ENCODE results near the gene SEMA5B.

SEMA5B gene

DNA sequence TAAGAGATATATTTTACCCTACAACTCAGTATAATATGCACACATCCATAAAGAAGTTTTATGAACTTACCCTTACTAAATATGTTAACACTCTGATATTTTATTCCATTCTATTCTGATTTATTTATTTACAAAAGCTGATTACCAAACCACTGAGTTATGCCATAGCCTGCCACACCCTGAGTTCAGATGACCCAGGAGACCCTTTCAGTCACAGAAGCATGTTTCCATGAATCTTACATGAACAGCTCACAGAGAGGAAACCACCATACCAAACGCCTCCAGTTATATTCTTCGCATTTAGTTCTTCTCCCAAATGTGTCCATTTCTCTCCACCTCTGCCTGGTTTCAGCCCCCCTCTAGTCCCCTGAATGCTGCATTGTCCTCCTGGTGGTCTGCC is 103.5 kb downstream of the SEMA5B start:
- DNase-seq (ENCODE audit: low read depth), result no peak

DNA sequence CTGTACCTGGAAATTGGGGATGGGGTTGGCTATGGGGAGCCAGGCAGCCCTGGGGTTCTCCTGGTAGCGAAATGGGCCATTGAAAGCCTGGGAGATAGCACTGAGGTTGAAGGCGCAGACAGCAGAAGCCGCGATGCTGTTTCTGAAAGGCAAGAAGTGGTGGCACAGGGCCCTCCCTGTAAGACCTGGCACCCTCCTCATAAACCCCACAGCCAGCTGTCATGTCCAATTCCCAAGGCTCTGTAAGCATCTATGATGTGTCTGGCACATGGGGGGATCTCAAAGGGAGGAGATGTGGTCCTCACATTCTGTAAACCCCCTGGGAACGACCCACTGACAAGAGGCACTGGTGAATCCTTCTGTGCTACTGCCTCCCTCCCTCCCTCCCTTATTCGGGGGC is 104.0 kb downstream of the SEMA5B start:
- no peak for DNase-seq (ENCODE audit: low read depth)

DNA sequence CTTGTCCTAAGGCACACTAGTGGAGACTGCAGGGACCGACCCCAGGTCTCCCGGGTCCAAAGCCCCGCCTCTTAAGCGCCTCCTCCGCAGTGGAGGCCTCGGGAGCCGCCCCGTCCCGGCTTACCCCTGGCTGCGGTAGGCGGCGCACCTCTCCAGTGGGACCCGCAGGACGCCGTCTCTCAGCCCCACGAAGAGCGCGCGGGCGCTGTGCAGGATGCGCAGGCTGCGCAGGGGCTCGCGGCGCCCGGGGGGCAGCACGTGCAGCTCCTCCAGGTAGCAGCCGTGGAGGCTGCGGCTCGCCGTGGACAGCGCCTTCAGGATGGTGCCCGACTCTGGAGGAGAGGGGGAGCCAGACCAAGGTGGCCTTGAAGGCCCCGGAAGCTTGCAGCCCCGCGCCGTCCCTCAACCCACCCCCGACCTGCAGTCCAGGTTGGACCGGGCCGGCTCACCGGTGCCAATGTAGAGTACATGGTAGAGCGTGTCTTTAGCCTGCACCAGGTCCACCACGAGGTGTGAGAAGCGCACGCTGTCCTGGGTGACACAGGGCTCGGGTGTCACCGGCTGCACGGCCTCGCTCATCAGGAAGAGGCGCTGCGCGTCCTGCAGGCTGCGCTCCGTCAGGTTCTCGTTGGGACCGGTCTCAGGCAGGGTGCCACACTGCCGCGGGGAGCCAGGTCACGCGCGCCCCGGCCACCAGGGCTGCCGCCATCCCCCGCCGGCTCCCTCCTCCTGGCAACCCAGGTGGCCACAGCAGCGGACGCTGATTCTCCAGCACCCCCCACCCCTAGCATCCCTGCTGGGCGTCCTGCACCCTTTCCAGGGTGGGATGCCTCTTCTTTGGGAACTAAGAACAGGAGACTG is 105.5 kb downstream of the SEMA5B start:
- no peak for DNase-seq (ENCODE audit: low read depth)

DNA sequence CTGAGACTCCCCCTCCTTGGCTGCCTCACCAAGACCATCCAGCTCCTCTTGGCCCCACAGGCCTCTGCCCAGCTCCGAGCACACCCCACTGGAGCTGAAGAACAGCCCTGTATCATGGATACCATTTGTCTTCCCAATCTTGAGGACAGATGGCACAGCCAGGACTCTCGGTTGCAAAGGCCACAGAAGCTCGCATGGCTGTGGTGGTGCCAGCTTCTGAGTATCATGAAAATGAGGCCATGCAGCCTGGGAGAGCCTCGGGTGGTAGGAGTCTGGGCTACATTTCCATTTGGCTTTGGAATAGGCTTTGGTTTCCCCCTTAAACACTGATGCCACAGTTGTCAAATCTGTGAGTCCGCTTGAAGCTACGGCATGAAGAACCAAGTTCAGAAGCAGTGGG is 106.6 kb downstream of the SEMA5B start:
- no peak for DNase-seq (ENCODE audit: low read depth)

DNA sequence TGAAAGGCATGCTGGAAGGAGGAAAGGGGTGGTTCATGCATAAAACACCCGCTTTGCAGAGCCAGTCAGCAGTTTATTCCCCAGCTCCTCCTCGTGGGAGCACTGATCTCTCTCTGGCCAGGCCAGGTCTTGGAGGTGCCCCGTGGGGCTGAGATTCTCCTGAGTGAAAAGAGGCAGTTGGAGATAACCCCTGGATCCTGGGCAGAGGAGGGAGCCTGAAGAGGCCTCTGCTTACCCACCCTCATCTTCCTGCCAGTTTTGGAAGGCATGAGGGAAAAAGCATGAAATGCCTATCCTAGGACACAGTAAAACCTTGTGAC is 108.3 kb downstream of the SEMA5B start:
- DNase-seq (ENCODE audit: low read depth), result no peak

DNA sequence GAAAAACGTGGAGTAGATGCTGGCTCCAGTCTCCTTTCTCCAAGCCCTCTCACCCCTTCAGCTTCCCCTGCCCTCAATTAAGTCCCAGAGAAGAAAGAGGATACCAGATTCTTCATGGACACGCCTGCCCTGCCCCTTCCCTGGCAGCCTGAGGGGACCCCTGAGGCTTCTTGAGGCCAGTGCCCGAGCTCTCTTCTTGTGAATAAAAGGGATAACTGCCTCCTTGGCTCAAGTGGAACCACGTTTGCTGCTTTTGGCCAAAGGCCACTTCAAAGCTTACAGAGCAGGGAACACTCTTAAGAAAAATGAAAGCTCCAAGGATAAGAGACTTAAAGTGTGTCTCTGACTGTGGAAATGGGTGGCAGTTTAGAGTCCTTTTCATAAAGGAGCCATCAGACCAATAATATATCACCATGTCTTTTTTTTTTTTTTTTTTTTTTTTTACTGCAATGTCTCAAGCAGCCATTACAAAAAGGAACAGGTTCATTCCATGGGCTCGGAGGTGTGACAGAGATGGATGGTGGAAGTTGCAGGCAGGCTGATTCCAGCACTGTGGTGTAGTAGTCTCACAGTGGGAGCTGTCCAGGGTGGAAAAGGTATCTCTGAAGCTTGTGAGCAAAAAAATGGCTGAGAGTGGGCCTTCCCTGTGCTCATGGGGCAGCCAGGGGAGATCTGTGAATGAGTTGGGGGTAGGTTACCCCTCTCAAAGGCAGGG is 108.8 kb downstream of the SEMA5B start:
- no peak for DNase-seq (ENCODE audit: low read depth)

DNA sequence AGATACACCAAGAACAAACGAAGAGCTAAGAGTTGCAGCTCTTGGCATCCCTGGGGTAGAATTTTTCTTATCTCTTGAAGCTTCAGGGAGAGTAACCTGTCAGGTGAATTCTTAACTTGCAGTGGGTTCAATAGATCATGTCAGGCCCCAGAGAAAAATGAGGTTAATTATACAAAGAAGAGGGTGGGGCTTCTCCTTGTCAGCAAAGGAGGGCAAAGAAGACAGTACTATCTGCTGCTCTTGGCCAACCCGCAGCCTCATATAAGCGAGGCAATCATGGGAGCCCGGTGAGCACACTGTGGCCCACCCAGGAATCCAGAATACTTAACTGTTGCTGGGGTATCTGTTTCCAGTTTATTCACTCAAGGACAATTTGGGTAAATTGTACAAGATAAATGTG is 110.2 kb downstream of the SEMA5B start:
- DNase-seq (ENCODE audit: low read depth), result no peak

DNA sequence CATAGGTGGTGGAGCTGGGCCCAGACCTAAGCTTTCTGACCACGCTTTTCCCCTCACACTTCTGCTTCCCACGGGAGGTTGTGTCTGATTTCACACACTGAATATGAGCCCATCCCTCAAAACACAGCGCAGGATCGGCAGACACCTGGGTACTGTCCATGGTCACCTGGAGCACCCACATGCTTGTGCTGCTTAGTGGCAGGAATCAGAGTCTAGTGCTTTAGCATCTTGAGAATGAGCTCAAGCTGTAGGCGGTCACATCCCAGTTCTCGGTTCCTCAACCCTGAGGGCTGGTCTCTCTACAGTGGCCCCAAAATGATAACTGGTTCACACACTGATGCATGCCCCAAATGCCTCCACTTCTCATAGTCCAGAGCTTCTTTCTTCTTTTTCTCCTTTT is 111.0 kb downstream of the SEMA5B start:
- DNase-seq (ENCODE audit: low read depth), result no peak

DNA sequence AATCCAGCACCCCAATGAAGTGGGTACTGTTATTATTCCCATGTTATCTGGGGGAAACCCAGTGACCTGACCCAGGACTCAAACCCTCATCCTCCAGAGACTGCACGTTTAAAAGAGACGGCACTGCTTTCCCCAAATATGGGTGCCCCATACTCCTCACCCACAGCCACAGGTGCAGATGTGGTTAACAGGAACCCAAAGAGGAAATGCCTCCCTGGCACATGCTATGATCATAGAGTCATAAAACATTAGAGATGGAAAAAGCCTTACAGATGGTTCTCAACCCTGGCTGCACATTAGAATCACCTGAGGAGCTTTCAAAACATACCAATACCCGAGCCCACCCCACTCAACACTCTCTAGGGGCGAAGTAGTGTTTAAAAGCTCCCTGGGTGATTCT is 111.5 kb downstream of the SEMA5B start:
- DNase-seq (ENCODE audit: low read depth), result no peak

DNA sequence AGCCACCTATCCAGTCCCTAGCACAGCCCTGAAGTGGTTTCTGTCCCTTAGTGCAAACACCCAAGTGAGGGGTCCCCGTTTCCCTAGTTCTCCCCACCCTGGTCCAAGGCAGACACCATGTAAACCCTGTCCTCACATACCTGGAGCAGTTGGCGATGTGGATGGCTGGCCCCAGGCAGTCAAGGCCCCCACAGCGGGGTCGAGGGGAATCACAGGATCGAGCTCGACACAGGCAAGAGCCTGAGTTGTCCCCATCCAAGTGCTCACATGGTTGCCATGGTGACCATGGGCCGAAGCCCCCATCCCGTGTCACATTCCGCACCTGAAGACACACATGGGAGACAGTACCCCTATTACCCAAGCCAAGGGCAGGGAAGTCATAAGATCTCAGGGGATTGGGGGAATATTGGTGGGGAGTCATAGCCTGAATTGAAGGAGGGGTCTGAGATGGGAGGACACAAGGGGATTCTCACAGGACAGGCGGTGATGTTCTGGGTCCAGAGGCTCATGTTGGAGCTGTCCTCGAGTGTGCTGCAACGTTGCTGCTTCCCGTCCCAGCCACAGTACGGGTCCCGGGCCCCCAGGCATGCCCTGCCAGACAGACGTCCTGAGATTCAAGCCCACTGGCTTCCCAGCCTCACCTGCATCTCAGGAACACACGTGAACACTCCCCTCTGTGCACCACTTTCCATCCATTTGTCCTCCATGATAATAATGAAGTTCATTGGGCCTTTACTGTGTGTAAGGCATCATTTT is 112.1 kb downstream of the SEMA5B start:
- no peak for DNase-seq (ENCODE audit: low read depth)

DNA sequence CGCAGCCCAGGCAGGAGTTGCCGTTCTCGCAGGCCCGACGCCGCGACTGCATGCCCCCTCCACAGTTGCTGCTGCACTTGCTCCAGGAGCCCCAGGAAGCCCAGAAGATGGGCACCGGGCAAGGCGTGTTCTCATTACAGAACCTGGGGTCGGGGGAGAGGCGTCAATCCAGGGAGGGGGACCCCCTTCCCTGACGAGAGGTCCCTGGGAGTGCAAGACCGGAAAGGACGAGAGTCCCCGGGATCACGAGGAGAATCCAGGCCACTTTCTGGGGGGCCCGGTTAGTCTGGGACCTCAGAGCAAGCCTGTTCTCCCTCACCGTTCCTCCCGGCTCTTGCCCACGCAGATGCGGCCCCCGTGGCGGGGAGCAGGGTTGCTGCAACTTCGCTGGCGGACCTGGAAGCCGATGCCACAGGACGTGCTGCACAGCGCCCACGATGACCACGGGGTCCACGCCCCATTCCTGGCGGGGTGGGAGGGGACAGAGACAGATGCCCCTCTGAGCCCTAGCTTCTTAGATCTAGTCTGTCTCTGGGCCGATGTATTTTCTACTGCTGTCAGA is 113.9 kb downstream of the SEMA5B start:
- DNase-seq (ENCODE audit: low read depth), result no peak

DNA sequence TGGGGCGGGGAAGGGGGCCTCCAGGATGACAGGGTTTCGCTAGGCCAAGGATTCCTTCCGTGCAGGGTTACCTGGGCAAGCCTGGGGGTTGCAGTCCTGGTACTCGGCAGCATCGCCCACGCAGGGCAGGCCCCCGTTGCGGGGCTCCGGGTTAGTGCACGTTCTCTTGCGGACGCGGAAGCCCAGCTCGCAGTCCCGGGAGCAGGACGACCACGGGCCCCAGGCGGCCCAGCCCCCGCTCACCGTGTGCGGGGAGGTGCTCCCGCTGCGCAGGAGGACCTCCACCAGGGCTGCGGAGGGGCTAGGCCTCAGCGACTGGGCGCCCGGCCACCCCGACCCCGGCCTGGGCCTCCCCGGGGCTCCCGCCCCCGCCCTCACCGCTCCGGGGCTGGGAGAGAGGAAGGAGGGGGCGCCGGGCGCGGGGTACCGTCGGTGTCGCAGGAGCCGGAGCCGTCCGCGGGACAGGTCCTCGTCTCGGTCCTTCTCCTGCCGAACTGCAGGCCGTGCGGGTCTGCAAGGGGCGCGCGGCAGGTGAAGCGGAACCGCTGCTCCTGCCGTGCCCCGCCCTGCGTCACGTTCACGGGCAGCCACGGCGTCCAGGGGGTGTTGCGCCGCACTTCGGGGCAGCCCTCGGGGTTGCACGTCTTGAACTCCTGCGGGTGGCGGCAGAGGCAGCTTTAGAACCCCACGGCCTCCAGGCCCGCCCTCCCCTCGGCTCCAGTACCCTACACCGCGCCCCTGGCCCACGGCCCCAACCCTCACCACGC is 114.6 kb downstream of the SEMA5B start:
- no peak for DNase-seq (ENCODE audit: low read depth)

DNA sequence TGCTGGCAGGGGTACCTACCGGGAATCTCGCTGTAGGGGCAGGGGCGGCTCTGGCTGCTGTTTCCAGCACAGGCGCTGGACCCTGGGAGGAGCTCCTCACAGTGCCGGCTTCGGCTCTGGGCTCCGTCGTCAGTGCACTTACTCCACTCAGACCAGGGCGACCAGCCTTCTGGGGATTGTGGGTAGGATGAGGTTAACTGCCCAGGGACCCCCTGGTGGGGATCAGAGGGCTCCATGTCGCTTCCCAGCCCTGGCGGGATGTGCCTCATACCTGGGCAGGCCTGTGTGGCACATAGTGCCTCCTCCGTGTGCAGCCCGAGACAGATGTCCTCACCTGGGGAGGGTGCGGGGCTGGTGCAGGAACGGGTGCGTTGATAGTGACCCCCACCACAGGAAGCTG is 115.7 kb downstream of the SEMA5B start:
- DNase-seq (ENCODE audit: low read depth), result no peak

DNA sequence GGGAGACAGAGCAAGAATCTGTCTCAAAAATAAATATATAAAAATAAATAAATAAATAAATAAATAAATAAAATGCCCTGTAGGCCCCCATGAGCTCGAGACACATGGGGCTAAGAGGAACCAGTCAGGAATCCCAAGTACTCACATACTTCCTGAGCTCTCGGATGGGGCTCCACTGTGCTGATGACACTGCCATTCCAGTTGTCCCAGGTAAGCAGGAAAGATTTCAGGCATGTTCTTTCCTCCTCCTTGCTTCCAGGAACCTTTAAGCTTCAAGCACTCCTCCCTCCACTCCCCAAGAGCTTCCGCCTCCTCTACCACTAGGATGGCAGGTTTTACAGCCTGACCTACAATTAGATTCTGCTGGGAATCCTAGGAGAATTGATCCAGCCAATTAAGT is 119.3 kb downstream of the SEMA5B start:
- no peak for DNase-seq (ENCODE audit: low read depth)

DNA sequence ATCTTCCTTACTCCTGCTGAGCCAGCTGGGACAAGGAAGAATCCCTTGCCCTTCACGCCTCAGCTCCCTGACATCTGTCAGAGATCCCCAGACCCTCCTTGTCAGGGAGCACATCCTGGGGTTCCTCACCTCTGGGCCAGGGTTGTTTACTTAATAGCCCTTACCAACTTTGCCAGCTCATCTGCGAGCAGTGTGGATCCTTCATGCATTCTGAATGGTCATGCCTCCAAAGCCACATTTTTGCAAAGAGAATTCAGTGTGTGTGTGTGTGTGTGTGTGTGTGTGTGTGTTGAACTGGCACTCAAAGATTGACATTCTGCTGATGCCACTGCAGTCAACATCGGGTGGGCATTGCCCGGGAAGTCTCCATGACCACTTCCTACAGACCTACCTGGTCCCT is 120.1 kb downstream of the SEMA5B start:
- no peak for DNase-seq (ENCODE audit: low read depth)

DNA sequence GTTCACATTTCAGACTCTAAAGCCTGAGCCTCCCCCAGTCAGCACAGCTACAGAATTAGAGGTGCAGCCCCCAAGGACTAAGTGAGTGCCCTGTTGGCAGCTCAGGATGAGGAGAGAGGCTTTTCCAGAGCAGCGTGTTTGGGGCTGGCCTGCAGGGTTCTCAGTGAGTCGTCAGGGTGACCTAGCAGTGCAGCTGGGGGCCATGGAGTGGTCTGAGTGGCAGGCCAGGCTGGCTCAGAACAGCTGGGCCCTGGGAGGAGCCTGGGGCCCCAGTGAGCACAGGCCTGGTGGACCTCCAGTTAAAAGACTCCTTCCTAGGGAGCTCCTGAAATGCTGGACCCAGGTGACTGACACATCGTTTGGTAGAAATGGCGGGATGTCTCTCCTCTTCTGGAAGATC is 124.4 kb downstream of the SEMA5B start:
- DNase-seq (ENCODE audit: low read depth), result no peak

DNA sequence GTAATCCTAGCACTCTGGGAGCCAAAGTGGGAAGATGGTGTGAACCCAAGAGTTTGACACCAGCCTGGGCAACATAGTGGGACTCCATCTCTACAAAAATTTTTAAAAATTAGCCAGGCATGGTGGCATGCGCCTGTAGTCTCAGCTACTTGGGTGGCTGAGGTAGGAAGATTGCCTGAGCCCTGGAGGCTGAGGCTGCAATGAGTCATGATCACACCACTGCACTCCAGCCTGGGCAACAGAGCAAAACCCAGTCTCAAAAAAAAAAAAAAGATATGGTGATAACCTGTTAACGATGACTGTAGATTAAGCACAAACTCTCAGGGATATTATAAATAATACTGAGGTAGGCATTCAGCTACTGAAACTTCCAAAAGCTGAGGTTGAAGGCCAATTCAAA is 125.2 kb downstream of the SEMA5B start:
- no peak for DNase-seq (ENCODE audit: low read depth)

DNA sequence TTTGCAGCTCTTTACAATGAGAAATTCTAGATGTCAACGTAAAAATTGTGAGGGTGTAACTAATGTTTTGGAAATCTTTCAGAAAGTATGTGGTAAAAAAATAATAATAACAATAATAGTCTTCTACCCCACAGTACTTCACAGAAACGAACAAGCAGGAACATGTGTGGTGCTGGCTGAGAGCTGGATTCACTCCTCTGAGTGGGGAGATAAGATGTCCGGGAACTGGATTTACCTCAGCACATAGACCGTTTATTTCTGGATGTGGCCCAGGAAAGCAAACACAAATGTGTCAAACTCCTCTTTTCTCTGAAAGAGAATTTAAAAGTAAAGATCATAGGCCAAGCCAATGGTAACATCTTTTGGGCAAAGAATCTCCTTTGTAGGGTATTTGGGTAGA is 129.3 kb downstream of the SEMA5B start:
- DNase-seq (ENCODE audit: low read depth), result no peak

DNA sequence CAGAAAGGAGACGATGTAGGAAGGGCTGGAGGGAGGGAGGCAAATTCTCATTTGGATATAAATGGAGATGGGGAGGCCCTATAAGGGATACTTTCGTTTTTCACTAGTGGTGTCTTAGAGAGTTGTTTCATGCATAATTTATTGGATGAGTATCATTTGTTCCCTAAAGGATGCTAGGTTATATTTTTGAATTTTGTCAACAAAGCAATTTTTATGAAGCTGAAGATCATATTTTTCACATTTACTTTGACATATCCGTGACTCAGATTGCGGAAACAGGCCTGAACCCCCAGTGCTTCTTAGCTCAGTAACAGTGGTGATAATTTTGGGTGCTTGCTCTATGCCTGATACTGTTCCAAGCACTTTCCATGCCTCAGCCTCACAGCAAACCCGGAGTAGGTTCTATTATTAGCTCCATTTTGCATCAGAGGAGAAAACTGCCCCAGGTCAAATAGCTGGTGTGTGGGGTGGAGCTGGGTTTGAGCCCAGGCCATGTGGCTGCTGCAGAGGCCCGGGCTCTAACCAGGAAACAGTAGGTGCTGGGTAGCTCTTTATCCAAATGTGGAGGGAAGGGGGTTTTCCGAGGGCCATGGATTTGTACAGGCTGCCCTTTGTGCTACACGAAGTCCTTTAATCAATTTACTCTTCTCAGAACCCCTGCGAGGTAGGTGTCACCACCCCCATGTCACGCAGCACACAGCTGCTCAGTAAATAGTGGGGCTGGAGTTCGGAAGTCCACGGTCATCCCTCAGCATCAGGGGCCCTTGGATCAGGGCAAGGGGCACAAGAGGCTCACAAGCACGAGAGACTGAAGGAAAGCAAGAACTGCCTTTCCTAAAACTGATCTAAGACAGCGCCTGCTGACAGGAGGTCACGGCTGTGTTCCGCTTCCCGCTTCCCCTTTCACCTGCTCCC is 133.6 kb downstream of the SEMA5B start:
- no peak for DNase-seq (ENCODE audit: low read depth)

DNA sequence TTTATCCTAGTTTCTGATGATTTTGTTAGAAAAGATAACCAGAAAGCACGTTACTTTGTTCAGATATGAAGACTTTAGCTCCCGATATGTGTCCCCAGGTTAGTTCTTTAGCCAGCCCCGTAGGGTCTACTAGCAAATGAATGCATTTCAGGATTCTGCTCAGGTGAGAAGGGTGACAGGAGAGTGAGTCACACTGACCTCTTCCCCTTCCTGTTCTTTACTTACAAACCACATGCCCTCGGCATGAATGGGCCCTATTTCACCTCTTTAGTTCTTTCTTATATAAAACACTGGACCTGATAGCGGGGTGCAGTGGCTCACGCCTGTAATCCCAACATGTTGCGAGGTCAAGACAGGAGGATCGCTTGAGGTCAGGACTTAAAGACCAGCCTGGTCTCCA is 134.3 kb downstream of the SEMA5B start:
- no peak for DNase-seq (ENCODE audit: low read depth)
